OCI-LY1 (cell line): ENCODE results near the gene CPA5.

Experiments
- H2AFZ ChIP-seq: fragments of 200-600 bp; sonication (generic), shearing (Covaris generic); 2 replicates; pipeline ENCODE4 v1.6.0; 2014; ENCODE audit warnings: antibody characterized with exemption, mild to moderate bottlenecking, low read length
- H3F3A ChIP-seq: fragments of 200-600 bp; sonication (generic), shearing (Covaris generic); 2 replicates; pipeline ENCODE4 v1.6.0; 2014; ENCODE audit warnings: mild to moderate bottlenecking, antibody characterized with exemption, low read length, moderate library complexity; ENCODE audit not compliant: insufficient read depth
- H3K27ac ChIP-seq: fragments of 200-600 bp; sonication (generic); 2 replicates; pipeline ENCODE4 v1.5.1; 2014; ENCODE audit warnings: low read length, mixed run types, mild to moderate bottlenecking, low read depth; ENCODE audit not compliant: poor library complexity, severe bottlenecking
- H3K27me3 ChIP-seq: fragments of 200-600 bp; sonication (generic); 2 replicates; pipeline ENCODE4 v1.6.0; 2014; ENCODE audit warnings: antibody characterized with exemption, mild to moderate bottlenecking, low read length, moderate library complexity; ENCODE audit not compliant: insufficient read depth
- H3K36me3 ChIP-seq: fragments of 200-600 bp; sonication (generic); 2 replicates; pipeline ENCODE4 v1.6.1; 2014; ENCODE audit warnings: mild to moderate bottlenecking, antibody characterized with exemption, low read length, moderate library complexity, mixed read lengths; ENCODE audit not compliant: insufficient read depth
- H3K4me1 ChIP-seq: fragments of 200-600 bp; sonication (generic); 2 replicates; pipeline ENCODE4 v1.5.1; 2014; ENCODE audit warnings: mild to moderate bottlenecking, low read length, moderate library complexity; ENCODE audit not compliant: insufficient read depth, severe bottlenecking
- H3K4me2 ChIP-seq: fragments of 200-600 bp; sonication (generic), shearing (Covaris generic); 2 replicates; pipeline ENCODE4 v1.6.1; 2014; ENCODE audit warnings: low read length
- H3K4me3 ChIP-seq: fragments of 200-600 bp; sonication (generic); 2 replicates; pipeline ENCODE4 v1.5.1; 2014; ENCODE audit warnings: low read length, low read depth, mild to moderate bottlenecking, mixed read lengths; ENCODE audit not compliant: poor library complexity, severe bottlenecking
- H3K79me2 ChIP-seq: fragments of 200-600 bp; shearing (Covaris generic); 2 replicates; pipeline ENCODE4 v1.6.1; 2016; ENCODE audit warnings: mixed run types, low read length, mixed read lengths; ENCODE audit not compliant: insufficient read depth
- H3K9ac ChIP-seq: fragments of 200-600 bp; sonication (generic), shearing (Covaris generic); 2 replicates; pipeline ENCODE4 v1.6.1; 2014; ENCODE audit warnings: mild to moderate bottlenecking, low read length, mixed read lengths
- H3K9me2 ChIP-seq: fragments of 200-600 bp; sonication (generic), shearing (Covaris generic); 2 replicates; pipeline ENCODE4 v1.6.1; 2014; ENCODE audit warnings: low read depth, mild to moderate bottlenecking, low read length, mixed read lengths
- H3K9me3 ChIP-seq: fragments of 200-600 bp; shearing (Covaris generic); 2 replicates; pipeline ENCODE4 v1.6.1; 2014; ENCODE audit warnings: low read length, mixed read lengths
- H4K20me1 ChIP-seq: fragments of 200-600 bp; sonication (generic), shearing (Covaris generic); 2 replicates; pipeline ENCODE4 v1.6.0; 2016; ENCODE audit warnings: mild to moderate bottlenecking, low read length; ENCODE audit not compliant: insufficient read depth
- EZH2 ChIP-seq: fragments of 200-600 bp; sonication (generic), shearing (Covaris generic); IDR thresholded peaks from 2 replicates; pipeline ENCODE4 v1.8.0; 2017; ENCODE audit warnings: borderline replicate concordance, mixed run types, mild to moderate bottlenecking, antibody characterized with exemption, low read length, moderate library complexity, mixed read lengths
- TF ChIP-seq, protein P1 (sequence below): fragments of 200-600 bp; sonication (generic), shearing (Covaris generic); IDR thresholded peaks from 2 replicates; pipeline ENCODE4 v1.5.1; 2017; ENCODE audit warnings: mild to moderate bottlenecking, antibody characterized with exemption, low read length, moderate library complexity, mixed read lengths

Gene CPA5

DNA sequence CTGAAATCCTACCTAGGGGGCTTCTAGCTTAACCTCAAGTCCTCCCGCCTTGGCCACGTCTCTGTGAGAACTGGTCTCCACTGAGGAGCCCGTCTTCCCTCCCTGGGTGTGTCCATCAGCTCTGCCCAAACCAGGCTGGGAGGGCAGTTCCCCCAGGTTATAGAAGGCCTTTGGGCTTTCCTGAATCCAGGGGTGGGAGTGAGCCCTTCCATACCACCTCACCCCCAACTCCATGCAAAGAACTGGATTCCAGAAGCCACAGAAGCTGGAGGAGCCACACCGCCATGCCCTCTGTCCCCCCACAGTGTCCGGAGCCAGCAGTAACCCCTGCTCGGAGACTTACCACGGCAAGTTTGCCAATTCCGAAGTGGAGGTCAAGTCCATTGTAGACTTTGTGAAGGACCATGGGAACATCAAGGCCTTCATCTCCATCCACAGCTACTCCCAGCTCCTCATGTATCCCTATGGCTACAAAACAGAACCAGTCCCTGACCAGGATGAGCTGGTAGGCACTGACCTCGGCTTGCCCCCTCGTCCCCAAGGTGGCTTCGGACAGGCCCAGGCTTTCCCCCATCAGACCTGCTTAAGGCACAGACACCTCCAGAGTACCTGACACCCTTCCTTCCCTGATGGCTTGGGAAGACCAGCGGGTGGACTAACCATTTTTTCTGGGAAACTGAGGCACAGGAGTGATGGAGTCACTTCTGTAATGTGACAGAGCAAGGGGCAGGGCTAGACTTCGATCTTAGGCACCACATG is 40.4 kb downstream of the CPA5 start:
- no peaks in the 10 kb centered on the region for H3K9me3 ChIP-seq
- no peaks in the 10 kb centered on the region for H3F3A ChIP-seq
- no peak overlapping the region for H2AFZ ChIP-seq
- TF ChIP-seq, protein P1, sequence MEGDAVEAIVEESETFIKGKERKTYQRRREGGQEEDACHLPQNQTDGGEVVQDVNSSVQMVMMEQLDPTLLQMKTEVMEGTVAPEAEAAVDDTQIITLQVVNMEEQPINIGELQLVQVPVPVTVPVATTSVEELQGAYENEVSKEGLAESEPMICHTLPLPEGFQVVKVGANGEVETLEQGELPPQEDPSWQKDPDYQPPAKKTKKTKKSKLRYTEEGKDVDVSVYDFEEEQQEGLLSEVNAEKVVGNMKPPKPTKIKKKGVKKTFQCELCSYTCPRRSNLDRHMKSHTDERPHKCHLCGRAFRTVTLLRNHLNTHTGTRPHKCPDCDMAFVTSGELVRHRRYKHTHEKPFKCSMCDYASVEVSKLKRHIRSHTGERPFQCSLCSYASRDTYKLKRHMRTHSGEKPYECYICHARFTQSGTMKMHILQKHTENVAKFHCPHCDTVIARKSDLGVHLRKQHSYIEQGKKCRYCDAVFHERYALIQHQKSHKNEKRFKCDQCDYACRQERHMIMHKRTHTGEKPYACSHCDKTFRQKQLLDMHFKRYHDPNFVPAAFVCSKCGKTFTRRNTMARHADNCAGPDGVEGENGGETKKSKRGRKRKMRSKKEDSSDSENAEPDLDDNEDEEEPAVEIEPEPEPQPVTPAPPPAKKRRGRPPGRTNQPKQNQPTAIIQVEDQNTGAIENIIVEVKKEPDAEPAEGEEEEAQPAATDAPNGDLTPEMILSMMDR: no peak
- no peak for TF ChIP-seq EZH2
- H3K27me3 ChIP-seq: 0 out of 2 replicates have a peak, but pooled peaks cover 2% of the 10 kb centered on the region
- no peak overlapping the region for H3K4me2 ChIP-seq
- no peaks in the 10 kb centered on the region for H4K20me1 ChIP-seq
- no peak overlapping the region for H3K4me3 ChIP-seq
- H3K9ac ChIP-seq: no peak overlapping the region
- no peak overlapping the region for H3K27ac ChIP-seq
- H3K9me2 ChIP-seq: no peaks in the 10 kb centered on the region
- no peaks in the 10 kb centered on the region for H3K36me3 ChIP-seq
- no peaks in the 10 kb centered on the region for H3K79me2 ChIP-seq
- no peaks in the 10 kb centered on the region for H3K4me1 ChIP-seq

DNA sequence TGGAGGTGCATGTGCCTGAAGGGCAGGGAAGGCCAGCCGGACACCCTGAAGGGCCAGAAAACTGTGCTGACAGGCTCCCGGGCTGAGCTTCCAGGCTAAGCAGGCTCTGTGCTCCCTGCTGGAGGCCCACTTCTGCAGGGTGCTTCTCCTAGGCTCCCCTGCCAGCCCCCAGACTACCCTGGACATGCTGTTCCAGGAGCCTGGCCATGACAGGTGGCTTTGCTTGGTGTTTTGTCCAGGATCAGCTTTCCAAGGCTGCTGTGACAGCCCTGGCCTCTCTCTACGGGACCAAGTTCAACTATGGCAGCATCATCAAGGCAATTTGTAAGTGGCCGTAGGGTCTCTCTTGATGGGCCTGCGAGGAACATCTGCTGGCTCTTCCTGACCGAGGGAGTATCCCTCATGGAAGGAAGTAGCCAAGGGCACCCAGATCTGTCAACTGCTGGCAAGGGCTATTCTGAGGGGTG is 41.0 kb downstream of the CPA5 start:
- Histone ChIP-seq H3K36me3 (no peaks in the 10 kb centered on the region), H3K9ac (no peak overlapping the region), H3K9me3 (no peaks in the 10 kb centered on the region), H3K79me2 (no peaks in the 10 kb centered on the region), H3K4me3 (no peak overlapping the region), H3K4me2 (no peak overlapping the region), H3F3A (no peaks in the 10 kb centered on the region), H3K27ac (no peak overlapping the region), H3K9me2 (no peaks in the 10 kb centered on the region), H3K27me3 (0 out of 2 replicates have a peak, but pooled peaks cover 2% of the 10 kb centered on the region), H3K4me1 (no peaks in the 10 kb centered on the region), H2AFZ (no peak overlapping the region), H4K20me1 (no peaks in the 10 kb centered on the region)
- TF ChIP-seq, protein P1: no peak
- TF ChIP-seq EZH2: no peak

DNA sequence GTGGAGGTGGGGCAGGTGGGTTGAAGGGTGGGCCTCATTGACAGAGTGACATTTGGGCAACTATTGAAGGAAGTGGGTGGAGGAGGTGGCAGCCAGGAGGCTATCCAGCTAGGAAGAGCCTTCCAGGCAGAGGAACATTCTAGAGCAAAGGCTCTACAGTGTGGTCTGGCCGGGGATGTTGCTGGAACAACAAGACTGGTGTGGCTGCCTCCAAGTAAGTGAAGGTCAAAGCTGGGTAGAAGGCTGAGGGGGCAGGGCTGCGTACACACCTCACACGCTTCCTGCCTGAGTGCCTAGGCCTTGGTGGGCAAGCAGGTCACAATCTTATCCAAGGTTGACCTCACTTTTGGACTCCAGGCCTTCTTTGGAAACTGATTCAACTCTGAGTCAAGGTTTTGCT is 42.3 kb downstream of the CPA5 start:
- Histone ChIP-seq H3K27me3 (no peaks in the 10 kb centered on the region), H3K36me3 (no peaks in the 10 kb centered on the region), H3K4me3 (no peak overlapping the region), H3K9me3 (no peaks in the 10 kb centered on the region), H3F3A (no peaks in the 10 kb centered on the region), H3K79me2 (no peaks in the 10 kb centered on the region), H3K27ac (no peak overlapping the region), H3K9me2 (no peaks in the 10 kb centered on the region), H3K4me1 (no peaks in the 10 kb centered on the region), H3K9ac (no peak overlapping the region), H4K20me1 (no peaks in the 10 kb centered on the region), H3K4me2 (no peak overlapping the region), H2AFZ (no peak overlapping the region)
- no peak for TF ChIP-seq EZH2
- TF ChIP-seq, protein P1: no peak
